Measurements from ENCODE around the gene JPH2.

GRCh38 chr20:44071526-44072111 lies 115.4 kb downstream of the JPH2 start:
- TF ChIP-seq CTCF (IDR thresholded peaks at IDR 0.05 in 2 of 3, conservative IDR thresholded peaks at IDR 0.05 in 1 of 3; ENCODE audit: borderline replicate concordance in 1 of 3, insufficient read depth in 1 of 3, low read depth in 2 of 3, low read length in 2 of 3) (no peak), JUND (IDR thresholded peaks at IDR 0.05) (no peak), ZNF274 (IDR thresholded peaks at IDR 0.05; ENCODE audit: low read depth, low read length) (no peak), YY1 (IDR thresholded peaks at IDR 0.05; ENCODE audit: extremely low read depth, insufficient replicate concordance, low read depth, low read length) (no peak), ATF3 (IDR thresholded peaks at IDR 0.05) (no peak), REST (IDR thresholded peaks at IDR 0.05; ENCODE audit: low read depth) (no peak)
